Posterior vena cava (tissue), 2 donors: ENCODE data around the gene CPN2. TPM values are rescaled to one million over a fixed set of nuclear protein-coding genes. Genes with fewer than 3 reads are reported as not detected.

Source experiments
- total RNA-seq, 2 donors: library from RNA; stranded (reverse); fragmentation: NEBNext Ultra II Directional; extraction: Animal tissue kit (Norgen Biotek cat#: 25700); gene quantifications; one replicate each; pipeline ENCODE4 v1.2.1, GENCODE V29; 2021
- donor health status: DM: yes; HTN: yes; CAD: no.
- donor health status: DM: yes; HTN: yes; CAD: no.

The CPN2 gene
- total RNA-seq, 2 donors from 2014 or later = 0.14 TPM; not detected in 1

Other genes with a start within 250 kb of the CPN2 start
- gene HES1, start 215.2 kb downstream of the CPN2 start, total RNA-seq = 10 to 100 TPM; 19.5 to 29.2 TPM
- gene LRRC15, start 18.4 kb upstream of the CPN2 start, total RNA-seq = 1 to 10 TPM; 2.3 to 3.0 TPM
- gene GP5, start 47.9 kb upstream of the CPN2 start, total RNA-seq = under 1 TPM; 0.05 to 0.09 TPM
- 100 to 1,000 TPM in 1 of 2 donors, 10 to 100 TPM in 1; 86.3 to 152 TPM for gene ATP13A3, start 135.7 kb upstream of the CPN2 start, total RNA-seq